Sigmoid colon (tissue), 7 donors: ENCODE data around the gene PRKAG2. TPM values are rescaled to one million over a fixed set of nuclear protein-coding genes. Genes with fewer than 3 reads are reported as not detected.
"Not testable (repeated sequence)": the region's sequence is repeated elsewhere in the genome, so short reads cannot be mapped to it uniquely, and the experiment has no call there.

Experiments used
- DNase-seq: peaks from one replicate; pipeline ENCODE4 v3.0.0-alpha.2; 2019
- H3K27ac ChIP-seq, 4 donors: fragments of 200-600 bp; sonication (generic); one replicate each; pipeline ENCODE4 v1.5.1; 2016 to 2019; ENCODE audit warnings: mild to moderate bottlenecking in 1 of 4
- H3K27me3 ChIP-seq, 3 donors: fragments of 200-600 bp; sonication (generic); one replicate each; pipeline ENCODE4 v1.5.1; 2019; ENCODE audit warnings: mild to moderate bottlenecking in 1 of 3
- H3K36me3 ChIP-seq, 4 donors: fragments of 200-600 bp; sonication (generic); one replicate each; pipeline ENCODE4 v1.5.1; 2016 to 2019
- H3K4me1 ChIP-seq, 4 donors: fragments of 200-600 bp; sonication (generic); one replicate each; pipeline ENCODE4 v1.5.1; 2017 to 2019
- H3K4me3 ChIP-seq, 4 donors: fragments of 200-600 bp; sonication (generic); one replicate each; pipeline ENCODE4 v1.5.1; 2017 to 2019; ENCODE audit warnings: mild to moderate bottlenecking in 2 of 4, moderate library complexity in 1 of 4
- H3K9me3 ChIP-seq, 4 donors: fragments of 200-600 bp in 3 of 4; sonication (generic) in 3 of 4; one replicate each; pipeline versions ENCODE4 v1.5.1 to v1.6.1; 2013 to 2019
- CTCF ChIP-seq, 4 experiments: fragments of 450-650 bp in 3 of 4; fragments of 200-600 bp in 1 of 4; IDR thresholded peaks; one replicate each; pipeline ENCODE4 v1.5.1; 2016 to 2019; ENCODE audit warnings: antibody characterized with exemption in 4 of 4, mild to moderate bottlenecking in 3 of 4, moderate library complexity in 2 of 4
- EP300 ChIP-seq, 4 donors: sonication (generic); formaldehyde crosslinking; IDR thresholded peaks; one replicate each; pipeline ENCODE4 v1.6.1; 2017; ENCODE audit warnings: antibody characterized with exemption in 4 of 4
- POLR2A ChIP-seq, 2 donors: fragments of 450-650 bp; IDR thresholded peaks; one replicate each; pipeline ENCODE4 v1.6.1; 2016; ENCODE audit warnings: antibody characterized with exemption in 2 of 2, mild to moderate bottlenecking in 2 of 2, moderate library complexity in 2 of 2
- POLR2AphosphoS5 ChIP-seq, 4 donors: sonication (generic); formaldehyde crosslinking; IDR thresholded peaks; one replicate each; pipeline ENCODE4 v1.6.1; 2017; ENCODE audit warnings: antibody characterized with exemption in 4 of 4
- WGBS, 2 donors: extraction: QIAGEN DNeasy Blood & Tissue Kit; methylation state at CpG; one replicate each; pipeline ENCODE4 v1.1.7; 2013; 5-methylcytosine and 5-hydroxymethylcytosine counted together
- intact Hi-C: fragments of 100-400 bp; cut with DNase I; formaldehyde crosslinking; loops from one replicate; pipeline ENCODE4 v1.15.1; 2023
- polyA plus RNA-seq, 3 donors: library from polyadenylated mRNA; stranded (reverse); fragments of 200-250 nt; gene quantifications; one replicate each; pipeline ENCODE4 v1.2.3, GENCODE V29; 2013
- total RNA-seq, 4 donors: library from RNA; depleted of rRNA; stranded (reverse); fragments of >200 nt; gene quantifications; one replicate each; pipeline ENCODE4 v1.1.0, GENCODE V29; 2016
- donor health status: healthy with polysubstance abuse.
- donor health status: Bipolar disorder and iron deficiency.
- donor health status: healthy.

PRKAG2 gene
- total and polyA plus RNA-seq, 7 donors, result 19.2 to 51.2 (median 37.1) TPM

GRCh38 chr7:151832138-151832537 lies 44.8 kb downstream of the PRKAG2 start:
- Histone ChIP-seq H3K9me3 (no peaks in the 10 kb centered on the region), H3K27me3 (no peaks in the 10 kb centered on the region), H3K27ac (no peak overlapping the region), H3K4me3 (no peak overlapping the region), H3K36me3 (no peaks in the 10 kb centered on the region), H3K4me1 (no peaks in the 10 kb centered on the region)
- TF ChIP-seq POLR2A (IDR thresholded peaks at IDR 0.05) (no peak), EP300 (IDR thresholded peaks at IDR 0.05) (no peak), CTCF (IDR thresholded peaks at IDR 0.05) (no peak), POLR2AphosphoS5 (IDR thresholded peaks at IDR 0.05) (no peak)
- 91 to 92% methylated on average over 5 of the region's 5 CpGs for WGBS, 2 donors
- intact Hi-C loops, result no loop called here
- DNase-seq, result no peak

- Histone ChIP-seq H3K27ac (no peak overlapping the region), H3K4me1 (no peaks in the 10 kb centered on the region), H3K36me3 (no peaks in the 10 kb centered on the region), H3K4me3 (no peak overlapping the region), H3K9me3 (no peaks in the 10 kb centered on the region), H3K27me3 (no peaks in the 10 kb centered on the region)
- TF ChIP-seq POLR2A (IDR thresholded peaks at IDR 0.05) (no peak), CTCF (IDR thresholded peaks at IDR 0.05) (no peak), POLR2AphosphoS5 (IDR thresholded peaks at IDR 0.05) (no peak), EP300 (IDR thresholded peaks at IDR 0.05) (no peak)
- intact Hi-C loops, result no loop called here
- no peak for DNase-seq
- WGBS, 2 donors, result 91 to 93% methylated on average over 13 of the region's 13 CpGs
Observed at GRCh38 chr7:151831606-151832005, 45.3 kb downstream of the PRKAG2 start.

- no peak for TF ChIP-seq EP300 (IDR thresholded peaks at IDR 0.05)
- no peak for TF ChIP-seq POLR2A (IDR thresholded peaks at IDR 0.05)
- no peak for TF ChIP-seq POLR2AphosphoS5 (IDR thresholded peaks at IDR 0.05)
- no peak for TF ChIP-seq CTCF (IDR thresholded peaks at IDR 0.05)
- intact Hi-C loops, result no loop called here
- Histone ChIP-seq H3K9me3 (no peaks in the 10 kb centered on the region), H3K4me1 (no peaks in the 10 kb centered on the region), H3K27ac (no peak overlapping the region), H3K4me3 (no peak overlapping the region), H3K36me3 (no peaks in the 10 kb centered on the region), H3K27me3 (no peaks in the 10 kb centered on the region)
- no peak for DNase-seq
- 86 to 89% methylated on average over 26 of the region's 26 CpGs for WGBS, 2 donors
Observed at GRCh38 chr7:151830121-151830830, 46.6 kb downstream of the PRKAG2 start.

GRCh38 chr7:151829707-151830106 lies 47.2 kb downstream of the PRKAG2 start:
- H3K27ac ChIP-seq, result no peak overlapping the region
- peaks cover 0 to 4% (median under 1%) of the 10 kb centered on the region in 4 donors for H3K4me1 ChIP-seq
- intact Hi-C loops, result no loop called here
- no peaks in the 10 kb centered on the region for H3K36me3 ChIP-seq
- no peak overlapping the region for H3K4me3 ChIP-seq
- 92 to 94% methylated on average over 13 of the region's 13 CpGs for WGBS, 2 donors
- no peaks in the 10 kb centered on the region for H3K9me3 ChIP-seq
- H3K27me3 ChIP-seq, result no peaks in the 10 kb centered on the region
- TF ChIP-seq POLR2A (IDR thresholded peaks at IDR 0.05), result no peak
- TF ChIP-seq POLR2AphosphoS5 (IDR thresholded peaks at IDR 0.05), result no peak
- no peak for TF ChIP-seq CTCF (IDR thresholded peaks at IDR 0.05)
- no peak for DNase-seq

- 92 to 95% methylated on average over 8 of the region's 8 CpGs for WGBS, 2 donors
- DNase-seq, result no peak
Observed at GRCh38 chr7:151827620-151828019, 49.3 kb downstream of the PRKAG2 start.

GRCh38 chr7:151826316-151826715 lies 50.6 kb downstream of the PRKAG2 start:
- DNase-seq, H3K9me3 ChIP-seq, H3K27ac ChIP-seq, H3K36me3 ChIP-seq, intact Hi-C loops, H3K27me3 ChIP-seq, H3K4me3 ChIP-seq: not testable (repeated sequence)
- peaks cover 0 to 17% (median 13%) of the 10 kb centered on the region in 4 donors for H3K4me1 ChIP-seq
- WGBS, 2 donors, result 90 to 92% methylated on average over 6 of the region's 6 CpGs

More at GRCh38 chr7:151827620-151828019, 49.3 kb downstream of the PRKAG2 start:
- no peaks in the 10 kb centered on the region for H3K27me3 ChIP-seq
- no peaks in the 10 kb centered on the region for H3K9me3 ChIP-seq
- H3K27ac ChIP-seq, result no peak overlapping the region
- intact Hi-C loops, result no loop called here
- no peak for TF ChIP-seq POLR2A (IDR thresholded peaks at IDR 0.05)
- TF ChIP-seq POLR2AphosphoS5 (IDR thresholded peaks at IDR 0.05), result no peak
- no peak for TF ChIP-seq CTCF (IDR thresholded peaks at IDR 0.05)
- no peak for TF ChIP-seq EP300 (IDR thresholded peaks at IDR 0.05)
- H3K36me3 ChIP-seq, result no peaks in the 10 kb centered on the region
- H3K4me1 ChIP-seq, result peaks cover 0 to 17% (median 13%) of the 10 kb centered on the region in 4 donors
- H3K4me3 ChIP-seq, result no peak overlapping the region
